ENCODE measurements around the gene ACOX3.
A peak's percentile ranks its signal among the peaks of the same experiment; 100 is the strongest.
"Not testable (repeated sequence)": the region's sequence is repeated elsewhere in the genome, so short reads cannot be mapped to it uniquely, and the experiment has no call there.

ACOX3 gene

GRCh38 chr4:8403976-8404375 lies 36.5 kb downstream of the ACOX3 start:
- no peak for DNase-seq

- peak; percentile 73 for DNase-seq
These were observed 37.3 kb downstream of the ACOX3 start for GRCh38 chr4:8403173-8403753.

GRCh38 chr4:8402640-8403039 lies 37.9 kb downstream of the ACOX3 start:
- no peak for DNase-seq

- no peak for DNase-seq
These were observed 38.3 kb downstream of the ACOX3 start for GRCh38 chr4:8402181-8402597.

DNA sequence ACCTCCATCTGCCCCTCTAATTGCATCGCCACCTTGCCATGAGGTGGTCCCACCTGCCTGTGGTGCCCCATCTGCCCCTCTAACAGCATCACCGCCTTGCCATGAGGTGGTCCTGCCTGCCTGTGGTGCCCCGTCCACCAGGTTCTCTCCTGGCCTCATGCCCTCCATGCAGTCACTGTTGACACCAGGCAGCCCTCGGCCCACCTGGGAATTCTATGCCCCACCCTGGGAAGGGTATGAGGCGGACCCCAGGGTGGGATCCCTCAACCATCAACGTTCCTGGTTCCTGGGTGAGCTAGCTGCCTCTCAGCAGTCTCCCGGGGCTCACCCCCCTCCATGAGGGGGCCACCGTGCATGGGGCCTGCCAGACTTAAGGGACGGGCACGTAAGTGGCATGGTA lies 38.9 kb downstream of the ACOX3 start:
- no peak for DNase-seq

- no peak for DNase-seq
These were observed 39.7 kb downstream of the ACOX3 start for GRCh38 chr4:8400632-8401325.

GRCh38 chr4:8399298-8399697 lies 41.2 kb downstream of the ACOX3 start:
- no peak for DNase-seq

DNA sequence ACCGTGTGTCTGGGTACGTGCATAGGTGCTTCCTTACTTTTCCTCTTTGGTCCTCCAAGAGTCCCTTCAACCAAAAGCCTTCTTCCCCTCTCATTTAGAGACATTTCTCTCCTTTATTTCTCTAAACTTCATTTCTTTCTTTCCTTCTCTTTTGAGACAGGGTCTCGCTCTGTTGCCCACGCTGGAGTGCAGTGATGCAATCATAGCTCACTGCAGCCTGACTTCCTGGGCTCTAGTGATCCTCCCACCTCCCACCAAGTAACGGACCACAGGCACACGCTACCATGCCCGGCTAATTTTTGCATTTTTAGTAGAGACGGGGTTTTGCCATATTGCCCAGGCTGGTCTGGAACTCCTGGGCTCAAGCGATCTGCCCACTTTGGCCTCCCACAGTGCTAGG lies 42.2 kb downstream of the ACOX3 start:
- DNase-seq: no peak

DNA sequence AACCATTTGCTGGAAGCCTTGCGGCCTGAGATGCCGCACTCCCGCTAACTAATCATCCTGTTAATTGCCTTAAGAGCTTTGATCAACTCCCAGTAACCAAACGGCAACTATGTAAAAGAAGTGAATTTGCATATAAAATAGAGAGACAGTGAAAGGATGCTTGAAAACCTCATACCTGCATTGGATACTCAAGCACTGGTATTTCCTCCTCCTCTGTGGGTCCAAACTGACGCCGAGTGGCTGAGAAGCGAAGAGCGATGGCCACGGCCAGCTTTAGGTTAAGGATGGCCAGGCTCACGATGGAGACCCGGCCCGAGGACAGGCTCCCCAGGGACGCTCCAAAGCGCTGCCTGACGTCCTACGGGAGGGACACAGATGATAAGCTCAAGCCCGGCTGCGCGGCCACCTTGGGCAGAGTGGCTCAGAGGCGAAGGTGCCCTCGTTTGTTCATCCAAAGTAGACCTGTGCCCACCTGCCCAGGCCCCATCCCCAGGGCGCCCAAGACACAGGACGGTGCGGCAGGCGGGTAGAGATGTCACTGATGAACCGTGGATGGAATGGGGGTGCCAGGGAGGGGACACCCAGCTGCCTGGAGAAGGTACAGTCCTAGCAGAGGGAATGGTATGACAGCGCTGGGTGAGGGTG lies 43.6 kb downstream of the ACOX3 start:
- DNase-seq: no peak

DNA sequence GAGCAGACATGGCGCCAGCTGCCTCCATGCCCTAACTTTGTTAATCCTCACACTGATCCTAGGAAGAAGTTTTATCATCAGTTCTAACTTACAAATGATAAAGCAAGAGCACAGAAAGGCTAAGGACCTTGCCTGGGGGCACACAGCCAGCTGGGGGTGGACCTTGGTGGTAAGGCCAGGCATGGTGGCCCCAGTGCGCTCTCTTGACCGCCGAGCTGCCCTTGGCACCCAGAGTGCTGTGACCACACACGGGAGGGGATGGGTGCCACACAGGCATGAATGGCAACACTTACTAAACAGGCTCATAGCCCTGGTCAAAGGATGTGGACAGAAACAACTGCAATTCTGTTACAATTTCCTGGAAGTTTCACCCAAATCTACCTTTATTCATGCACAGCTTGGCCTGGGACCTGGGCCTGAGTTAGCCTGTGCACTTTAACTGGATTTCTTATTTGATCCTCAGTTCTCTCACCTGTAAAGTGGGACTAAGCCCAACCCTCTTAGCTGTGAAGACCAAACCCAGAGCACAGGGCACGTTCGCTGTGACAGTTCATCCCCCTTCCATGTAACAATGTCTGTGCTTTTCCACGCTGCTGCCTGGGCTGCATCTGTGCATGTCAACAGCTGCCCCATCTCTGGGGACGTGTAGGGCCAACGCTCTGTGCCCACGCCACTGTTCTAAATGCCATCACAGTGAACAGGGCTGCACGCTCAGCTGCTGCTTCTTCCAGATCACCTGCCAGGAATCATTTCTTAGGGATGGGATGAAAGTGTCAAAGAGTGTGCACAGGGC lies 44.8 kb downstream of the ACOX3 start:
- DNase-seq: no peak

DNA sequence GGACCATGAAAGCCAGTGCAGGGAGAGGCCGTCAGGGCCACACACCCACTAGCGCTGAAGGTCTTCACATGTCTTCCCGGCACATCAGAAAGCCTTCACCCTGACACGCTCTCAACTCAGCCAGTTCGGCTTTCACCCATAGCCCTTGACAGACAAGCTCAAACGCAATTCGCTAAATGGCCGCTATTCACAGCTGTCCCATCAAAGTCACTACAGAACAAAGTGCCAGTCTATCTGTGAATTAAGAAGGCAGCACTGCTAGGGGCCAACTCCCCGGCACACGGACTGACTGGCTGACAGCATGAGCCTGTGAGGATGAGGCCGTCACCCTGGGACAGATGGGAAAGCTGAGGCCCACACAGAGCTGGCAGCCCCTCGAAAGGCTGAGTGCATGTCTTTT lies 45.7 kb downstream of the ACOX3 start:
- no peak for DNase-seq

DNA sequence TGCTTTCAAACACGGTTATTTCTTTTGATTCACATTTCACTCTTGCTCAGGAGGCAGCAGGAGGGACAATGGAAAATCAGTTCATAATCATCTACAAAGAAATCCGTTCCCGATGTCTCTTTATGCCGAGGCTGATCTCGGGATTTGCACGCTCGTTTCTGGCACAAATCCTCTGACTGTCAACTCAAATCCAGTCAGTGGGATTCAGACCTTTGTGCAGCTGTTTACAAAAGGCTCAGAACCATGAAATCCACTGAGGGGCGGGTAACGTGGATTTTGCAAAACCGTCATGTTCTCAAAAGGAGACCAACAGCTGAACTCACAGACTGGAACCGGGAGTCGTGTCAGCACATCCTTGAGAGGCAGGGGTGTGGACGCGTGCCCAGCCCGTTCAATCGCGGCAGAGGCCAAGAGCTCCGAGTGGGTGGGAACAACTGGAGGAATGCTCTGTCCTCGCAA lies 46.4 kb downstream of the ACOX3 start:
- no peak for DNase-seq

DNA sequence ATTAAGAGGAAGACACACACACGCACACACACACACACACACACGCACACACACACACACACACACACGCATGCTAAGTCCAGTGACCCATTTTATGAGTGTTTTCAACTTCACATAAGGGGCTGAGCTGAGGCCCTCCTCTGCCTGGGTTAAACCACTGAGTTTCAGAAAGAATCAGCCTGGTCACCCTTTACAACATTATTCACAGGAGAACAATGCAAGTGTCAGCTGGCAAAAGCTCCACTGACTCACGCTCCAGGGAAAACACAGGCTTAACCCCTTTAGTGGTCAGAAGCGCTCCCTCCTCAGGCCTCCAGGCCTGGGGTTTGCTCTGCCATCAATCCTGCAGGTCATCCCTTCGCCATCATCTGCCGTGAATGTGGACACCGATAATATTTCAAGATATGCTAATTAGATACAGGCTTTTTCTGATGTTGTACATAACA lies 46.9 kb downstream of the ACOX3 start:
- DNase-seq: no peak

DNA sequence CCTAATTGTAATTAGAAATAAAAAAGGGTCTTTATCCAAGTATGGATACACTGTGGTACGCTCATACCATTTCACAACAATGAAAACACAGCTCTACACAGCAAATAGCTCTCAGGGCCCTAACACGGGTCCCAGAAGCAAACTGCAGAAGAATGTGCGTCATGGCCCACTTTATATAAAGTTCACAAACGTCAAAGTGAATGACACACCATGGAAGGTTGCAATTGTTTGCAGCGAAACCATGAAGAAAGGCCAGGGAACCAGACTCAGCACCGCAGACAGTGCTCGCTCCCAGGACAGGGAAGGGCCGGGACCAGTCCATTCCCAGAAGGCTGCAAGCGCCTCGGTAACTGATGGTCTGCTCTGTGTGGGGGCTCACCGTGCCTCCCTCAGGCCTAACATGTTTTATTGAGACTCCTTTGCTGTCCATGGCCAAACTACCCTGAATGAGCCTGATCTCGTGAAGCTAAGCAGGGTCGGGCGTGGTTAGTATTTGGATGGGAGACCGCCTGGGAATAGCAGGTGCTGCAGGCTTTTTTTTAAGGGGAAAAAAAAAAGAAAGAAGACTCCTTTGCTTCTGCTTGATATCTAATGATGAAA lies 47.8 kb downstream of the ACOX3 start:
- DNase-seq: no peak

- no peak for DNase-seq
These were observed 48.6 kb downstream of the ACOX3 start for GRCh38 chr4:8391972-8392371.

DNA sequence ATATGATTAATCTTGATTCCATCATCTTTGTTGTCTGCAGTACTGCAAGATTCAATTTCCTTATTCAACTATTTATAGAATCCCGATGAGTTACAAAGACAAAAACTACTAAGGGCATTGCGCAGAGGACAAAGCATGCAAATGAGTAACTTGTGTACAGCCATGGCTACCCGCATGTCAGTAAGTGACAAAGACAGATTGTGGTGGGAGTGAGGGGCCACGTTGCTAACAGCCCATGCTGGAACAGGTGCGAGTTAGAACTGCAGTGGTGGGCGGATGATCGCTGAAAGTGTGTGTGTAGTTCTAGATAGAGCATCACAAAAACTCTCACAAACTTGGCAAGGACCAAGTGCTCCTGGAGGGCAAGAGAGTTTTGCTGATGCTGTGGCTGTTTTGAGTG lies 49.5 kb downstream of the ACOX3 start:
- no peak for DNase-seq

DNA sequence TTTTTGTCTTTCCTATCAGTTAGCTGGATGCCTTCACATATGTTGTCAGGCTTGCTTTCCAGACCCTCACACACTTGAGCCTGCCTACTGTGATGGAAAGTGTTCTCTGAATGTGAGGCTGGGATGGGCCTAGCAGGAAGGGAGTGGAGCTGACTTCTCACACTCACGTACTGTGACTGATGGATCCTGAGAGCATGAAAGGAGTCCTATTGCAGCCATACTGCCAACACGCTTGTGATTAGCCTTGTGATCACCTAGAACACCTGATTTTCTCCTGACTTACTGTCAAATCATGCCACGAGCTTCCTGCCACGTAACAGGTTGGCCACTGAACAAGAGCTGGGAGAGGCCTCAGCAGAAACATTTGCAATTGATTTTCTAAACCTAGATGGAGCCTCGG lies 49.9 kb downstream of the ACOX3 start:
- no peak for DNase-seq

DNA sequence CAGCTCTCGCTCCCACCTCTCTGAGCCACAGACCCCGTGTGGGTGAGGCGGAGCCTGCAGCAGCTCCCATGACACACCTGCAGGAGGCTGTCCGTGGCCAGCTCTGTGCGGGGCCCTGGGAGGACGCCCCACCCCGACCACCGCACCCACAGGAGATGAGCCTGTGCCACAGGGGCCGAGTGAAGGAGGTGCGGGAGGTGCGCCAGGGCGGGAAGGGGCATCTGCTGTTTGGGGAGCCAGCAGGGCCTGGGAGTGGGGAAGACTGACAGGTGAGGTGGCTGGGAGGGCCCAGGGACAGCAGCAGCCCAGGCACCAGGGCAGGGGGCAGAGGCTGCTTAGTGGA lies 52.0 kb downstream of the ACOX3 start:
- DNase-seq: no peak

DNA sequence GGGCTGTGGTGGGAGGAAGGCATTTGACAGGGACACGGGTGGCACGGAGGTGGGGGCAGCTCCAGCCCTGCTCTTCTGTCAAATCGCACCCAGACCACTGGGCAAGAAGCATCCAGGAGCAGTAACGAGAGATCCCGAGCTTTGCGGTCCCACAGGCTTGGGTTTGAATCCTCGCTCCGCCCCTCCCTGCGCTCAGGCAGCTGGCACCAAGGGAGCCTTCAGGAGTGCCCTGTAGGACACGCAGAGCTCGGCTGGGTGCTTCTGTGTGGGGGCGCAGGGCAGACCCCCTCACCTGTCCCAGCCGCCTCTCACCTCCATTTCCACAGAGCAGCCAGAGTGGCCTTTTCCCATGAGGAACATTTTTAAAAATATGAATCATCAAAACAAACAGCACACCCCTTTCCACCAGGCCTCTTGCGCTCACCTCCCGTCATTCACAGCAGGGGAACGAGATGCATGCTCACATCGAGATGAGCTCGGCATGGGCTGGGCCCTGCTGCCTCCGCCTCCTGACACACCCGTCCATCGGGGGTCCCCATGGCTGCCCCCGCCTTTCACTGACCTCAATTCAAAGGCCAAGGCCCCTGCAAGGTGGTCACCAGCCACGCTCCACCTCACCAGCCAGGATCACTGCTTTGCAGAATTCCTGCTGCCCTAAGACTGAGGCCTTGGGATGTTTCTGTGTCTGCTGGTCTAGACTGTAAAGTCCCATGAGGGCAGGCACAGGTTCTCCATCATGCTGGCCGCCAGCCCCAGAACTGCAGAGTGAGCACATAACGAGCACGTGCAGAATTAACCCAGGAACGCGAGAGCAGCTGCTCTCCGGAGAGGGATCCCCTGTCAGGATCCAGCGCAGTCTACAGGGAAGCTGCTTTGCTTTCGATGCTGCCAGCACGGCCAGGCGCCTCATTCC lies 52.7 kb downstream of the ACOX3 start:
- no peak for DNase-seq

GRCh38 chr4:8387194-8387593 lies 53.3 kb downstream of the ACOX3 start:
- DNase-seq: no peak

DNA sequence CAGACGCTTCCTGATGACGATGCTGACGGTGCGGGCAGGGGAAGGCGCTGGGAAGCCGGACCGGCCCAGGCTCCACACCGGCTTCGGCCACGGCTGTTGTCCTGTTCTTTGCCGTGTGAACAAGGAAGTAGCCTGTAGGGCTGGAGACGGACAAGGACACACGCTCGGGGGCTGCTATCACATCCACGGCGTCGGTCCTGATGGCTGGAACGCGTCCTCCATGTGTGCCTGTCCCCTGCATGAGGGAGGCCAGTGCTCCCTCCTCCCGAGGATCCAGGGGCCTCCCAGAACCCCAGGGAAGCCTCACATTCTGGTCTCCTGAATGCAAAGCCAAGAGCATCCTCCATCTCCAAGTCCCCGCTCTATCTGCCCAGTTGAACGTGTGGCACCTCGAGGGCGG lies 53.8 kb downstream of the ACOX3 start:
- DNase-seq: no peak

GRCh38 chr4:8386131-8386530 lies 54.4 kb downstream of the ACOX3 start:
- not testable (repeated sequence) for DNase-seq
